ENCODE results near the gene HPGDS. TPM values are rescaled to one million over a fixed set of nuclear protein-coding genes. Genes with fewer than 3 reads are reported as not detected.

HPGDS gene
- total RNA-seq, 1 donor from 2014 or later: not detected

DNA sequence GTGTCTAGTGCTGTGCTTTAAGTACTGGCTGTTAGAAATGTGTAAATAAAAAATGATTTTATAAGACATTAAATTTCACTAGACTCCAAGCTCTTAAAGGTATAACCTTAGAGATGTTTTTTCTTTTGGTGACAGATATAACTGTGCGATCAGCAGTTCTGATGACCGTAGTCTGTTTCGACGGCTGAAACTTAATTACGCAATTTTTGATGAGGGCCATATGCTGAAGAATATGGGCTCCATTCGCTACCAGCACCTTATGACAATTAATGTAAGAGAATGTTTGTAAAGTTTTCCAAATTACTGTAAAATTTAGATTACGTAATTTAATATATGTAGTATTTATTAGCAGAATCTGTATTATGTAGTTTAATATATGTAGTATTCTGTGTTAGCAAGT lies 66.4 kb downstream of the HPGDS start:
- no peaks in the 10 kb centered on the region for H3K4me1 Mint-ChIP-seq
- H3K4me3 Mint-ChIP-seq: no peak overlapping the region
- intact Hi-C loops (cut with micrococcal nuclease): no loop called here
- no peak overlapping the region for H3K27ac Mint-ChIP-seq
- DNase-seq (no peak), ATAC-seq (ENCODE audit: low read depth) (no peak)
- no peaks in the 10 kb centered on the region for H3K9me3 Mint-ChIP-seq
- no peaks in the 10 kb centered on the region for H3K27me3 Mint-ChIP-seq
- ChIA-PET POLR2A (no interaction called here), CTCF (no interaction called here)
- H3K36me3 Mint-ChIP-seq (ENCODE audit: low read depth): peaks cover 65% of the 10 kb centered on the region
- no peak for TF ChIP-seq CTCF (IDR thresholded peaks at IDR 0.05)

DNA sequence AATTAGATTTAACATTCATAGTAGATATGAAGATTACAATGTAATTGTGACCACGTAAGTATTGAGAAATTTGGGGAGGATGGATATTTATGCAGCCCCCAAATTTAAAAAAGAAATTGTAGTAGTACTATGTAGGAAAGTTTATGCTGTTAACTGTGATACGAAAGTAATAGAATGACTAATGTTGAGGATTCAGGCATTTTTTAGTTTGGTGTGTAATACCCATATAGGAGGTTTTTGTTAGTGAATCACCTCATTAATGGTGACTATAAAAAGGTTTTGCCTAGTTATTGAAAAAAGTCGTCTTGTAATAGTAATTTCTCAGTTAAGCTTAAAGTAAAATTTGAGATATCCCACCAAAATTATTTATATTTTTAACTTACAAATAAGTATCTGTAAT lies 67.7 kb downstream of the HPGDS start:
- no peak for TF ChIP-seq CTCF (IDR thresholded peaks at IDR 0.05)
- POLR2A ChIA-PET: no interaction called here
- Mint-ChIP-seq H3K9me3 (no peaks in the 10 kb centered on the region), H3K4me3 (no peak overlapping the region), H3K27ac (no peak overlapping the region), H3K36me3 (ENCODE audit: low read depth) (peaks cover 65% of the 10 kb centered on the region), H3K4me1 (no peaks in the 10 kb centered on the region), H3K27me3 (no peaks in the 10 kb centered on the region)
- ATAC-seq (ENCODE audit: low read depth) (no peak), DNase-seq (no peak)
- CTCF ChIA-PET: no interaction called here
- intact Hi-C loops (cut with micrococcal nuclease): no loop called here

DNA sequence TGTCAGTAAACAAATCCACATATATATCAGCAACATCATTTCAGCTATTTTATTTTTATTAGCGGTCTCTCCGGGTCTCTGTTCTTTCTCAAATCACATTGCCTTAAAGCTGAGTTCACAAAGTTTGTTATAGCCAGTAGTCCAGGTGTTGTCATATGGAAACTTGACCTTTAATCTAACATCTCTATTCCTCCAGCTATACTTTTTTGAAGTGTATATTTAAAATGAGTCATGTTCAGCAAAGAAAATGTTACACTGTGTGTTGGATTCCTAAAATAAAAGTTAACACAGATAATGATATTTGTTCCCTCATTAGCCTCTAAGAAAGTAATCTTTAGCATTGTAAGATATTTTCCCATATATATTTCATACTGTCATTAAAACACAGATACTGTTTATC lies 71.4 kb downstream of the HPGDS start:
- Mint-ChIP-seq H3K36me3 (ENCODE audit: low read depth) (peaks cover 58% of the 10 kb centered on the region), H3K4me1 (no peaks in the 10 kb centered on the region), H3K27me3 (no peaks in the 10 kb centered on the region), H3K4me3 (no peak overlapping the region), H3K27ac (no peak overlapping the region), H3K9me3 (no peaks in the 10 kb centered on the region)
- DNase-seq: no peak
- ChIA-PET POLR2A (no interaction called here), CTCF (no interaction called here)
- no peak for ATAC-seq (ENCODE audit: low read depth)
- no peak for TF ChIP-seq CTCF (IDR thresholded peaks at IDR 0.05)
- intact Hi-C loops (cut with micrococcal nuclease): no loop called here

DNA sequence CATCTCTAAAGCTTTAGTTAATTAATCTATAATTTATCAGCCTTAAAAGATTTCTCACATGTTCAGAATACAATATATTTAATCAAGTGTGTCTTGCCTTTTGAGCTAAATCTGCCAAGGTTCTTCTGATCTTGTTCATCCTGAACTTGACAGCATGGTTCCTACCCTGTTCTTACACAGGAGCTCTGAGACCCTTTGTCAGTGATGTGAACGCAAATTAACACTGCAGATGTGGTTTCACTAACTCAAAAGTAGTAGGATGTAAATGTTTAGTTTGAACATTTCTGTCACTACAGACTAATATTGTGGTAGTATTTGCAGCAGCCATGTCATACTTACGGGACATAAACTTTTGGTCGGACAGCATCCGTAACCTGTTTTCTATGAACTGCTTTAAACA lies 75.6 kb downstream of the HPGDS start:
- no peak for TF ChIP-seq CTCF (IDR thresholded peaks at IDR 0.05)
- intact Hi-C loops (cut with micrococcal nuclease): no loop called here
- Mint-ChIP-seq H3K27me3 (no peaks in the 10 kb centered on the region), H3K9me3 (no peaks in the 10 kb centered on the region), H3K36me3 (ENCODE audit: low read depth) (peaks cover 48% of the 10 kb centered on the region), H3K4me1 (no peaks in the 10 kb centered on the region), H3K4me3 (no peak overlapping the region), H3K27ac (no peak overlapping the region)
- DNase-seq: no peak
- no peak for ATAC-seq (ENCODE audit: low read depth)
- ChIA-PET POLR2A (no interaction called here), CTCF (no interaction called here)

DNA sequence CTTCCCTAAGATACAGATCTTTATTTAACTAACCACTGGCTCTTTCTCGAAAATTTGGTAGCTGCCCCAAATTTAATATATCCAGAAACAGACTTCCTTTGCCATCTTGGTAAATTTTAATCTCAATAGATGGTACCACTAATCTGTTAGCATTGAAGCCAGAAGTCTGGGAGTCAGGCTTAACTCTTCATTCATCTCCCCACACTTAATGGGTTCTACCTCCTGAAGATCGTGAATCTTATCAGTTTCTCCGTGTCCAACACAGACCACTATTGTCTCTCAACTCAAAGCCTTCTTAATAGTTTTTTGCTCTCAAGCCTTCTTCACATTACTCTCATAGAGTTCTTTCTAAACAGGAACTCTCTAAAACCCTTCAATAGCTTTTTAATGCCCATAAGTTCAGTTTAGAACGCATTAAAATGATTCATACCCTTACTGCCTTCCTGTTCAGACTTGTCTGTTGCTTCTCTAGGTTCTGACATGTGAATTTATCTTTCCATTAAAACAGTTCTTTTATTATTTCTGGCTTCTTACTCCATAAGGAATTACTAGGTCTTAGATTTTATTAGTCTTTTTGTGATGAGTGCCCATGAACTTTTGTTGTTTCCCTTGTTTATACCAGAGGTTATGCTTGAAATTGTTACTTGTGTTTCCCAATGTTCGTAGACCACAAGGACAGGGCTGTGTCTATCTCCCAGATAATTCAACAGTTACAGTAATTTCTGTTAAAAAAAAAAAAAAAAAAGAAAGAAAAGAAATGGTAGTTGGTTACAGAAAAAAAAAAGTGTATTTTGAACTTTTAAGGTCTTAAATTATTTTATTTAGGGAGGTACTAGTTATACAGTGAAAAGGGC lies 80.2 kb downstream of the HPGDS start:
- no peak for TF ChIP-seq CTCF (IDR thresholded peaks at IDR 0.05)
- ChIA-PET CTCF (no interaction called here), POLR2A (no interaction called here)
- intact Hi-C loops (cut with micrococcal nuclease): no loop called here
- Mint-ChIP-seq H3K36me3 (ENCODE audit: low read depth) (peaks cover 42% of the 10 kb centered on the region), H3K27ac (no peak overlapping the region), H3K4me1 (no peaks in the 10 kb centered on the region), H3K27me3 (no peaks in the 10 kb centered on the region), H3K9me3 (no peaks in the 10 kb centered on the region), H3K4me3 (no peak overlapping the region)
- DNase-seq (no peak), ATAC-seq (ENCODE audit: low read depth) (no peak)
